MM.1S (cell line): ENCODE data around the gene SSC4D.
A peak's percentile ranks its signal among the peaks of the same experiment; 100 is the strongest.

Source experiments
- DNase-seq: peaks from one replicate; pipeline ENCODE4 v3.0.0-alpha.2; 2015
- H2AFZ ChIP-seq: fragments of 300-600 bp; sonication (generic); 2 replicates; pipeline ENCODE4 v1.6.0; 2016; ENCODE audit warnings: antibody characterized with exemption, low read length
- H3F3A ChIP-seq: fragments of 300-600 bp; sonication (generic); 2 replicates; pipeline ENCODE4 v1.6.1; 2016; ENCODE audit warnings: mild to moderate bottlenecking, antibody characterized with exemption, low read length, moderate library complexity, mixed read lengths; ENCODE audit not compliant: insufficient read depth
- H3K27ac ChIP-seq: fragments of 300-600 bp; sonication (generic); 2 replicates; pipeline ENCODE4 v1.5.1; 2016; ENCODE audit warnings: mild to moderate bottlenecking, low read length
- H3K27me3 ChIP-seq: fragments of 300-600 bp; sonication (generic); replicated peaks from 2 replicates; pipeline ENCODE4 v1.6.0; 2016; ENCODE audit warnings: low read length; ENCODE audit not compliant: insufficient read depth
- H3K36me3 ChIP-seq: fragments of 300-600 bp; sonication (generic); replicated peaks from 2 replicates; pipeline ENCODE4 v1.6.1; 2016; ENCODE audit warnings: mild to moderate bottlenecking, low read length, mixed read lengths; ENCODE audit not compliant: insufficient read depth
- H3K4me1 ChIP-seq: fragments of 300-600 bp; sonication (generic); 2 replicates; pipeline ENCODE4 v1.6.1; 2016; ENCODE audit warnings: low read length, mixed read lengths
- H3K4me2 ChIP-seq: fragments of 300-600 bp; sonication (generic); 2 replicates; pipeline ENCODE4 v1.6.0; 2016; ENCODE audit warnings: low read depth, low read length
- H3K4me3 ChIP-seq: fragments of 300-600 bp; sonication (generic); 2 replicates; pipeline ENCODE4 v1.5.1; 2016; ENCODE audit warnings: low read length, mixed read lengths
- H3K79me2 ChIP-seq: fragments of 300-600 bp; sonication (generic); 2 replicates; pipeline ENCODE4 v1.6.1; 2016; ENCODE audit warnings: mixed run types, low read length, mixed read lengths
- H3K9ac ChIP-seq: fragments of 300-600 bp; sonication (generic); 2 replicates; pipeline ENCODE4 v1.6.1; 2016; ENCODE audit warnings: low read length, mixed read lengths
- H3K9me2 ChIP-seq: fragments of 300-600 bp; sonication (generic); replicated peaks from 2 replicates; pipeline ENCODE4 v1.6.1; 2016; ENCODE audit warnings: mild to moderate bottlenecking, low read length, mixed read lengths; ENCODE audit not compliant: insufficient read depth
- H3K9me3 ChIP-seq: fragments of 300-600 bp; sonication (generic); replicated peaks from 2 replicates; pipeline ENCODE4 v1.6.1; 2016; ENCODE audit warnings: mild to moderate bottlenecking, low read length, mixed read lengths; ENCODE audit not compliant: insufficient read depth
- H4K20me1 ChIP-seq: fragments of 300-600 bp; sonication (generic); 2 replicates; pipeline ENCODE4 v1.6.1; 2016; ENCODE audit warnings: mild to moderate bottlenecking, low read length, moderate library complexity, mixed read lengths; ENCODE audit not compliant: insufficient read depth
- CTCF ChIP-seq: fragments of 300-600 bp; sonication (generic); IDR thresholded peaks from 2 replicates; pipeline ENCODE4 v1.5.1; 2016; ENCODE audit warnings: antibody characterized with exemption, low read length, mixed read lengths
- EZH2 ChIP-seq: fragments of 300-600 bp; sonication (generic); optimal IDR thresholded peaks from 2 replicates; pipeline ENCODE3; 2017; ENCODE audit warnings: low read depth, mild to moderate bottlenecking, antibody characterized with exemption, low read length, mixed read lengths
- EZH2phosphoT487 ChIP-seq: fragments of 300-600 bp; sonication (generic); IDR thresholded peaks from 2 replicates; pipeline ENCODE4 v1.6.1; 2018; ENCODE audit warnings: antibody characterized with exemption, low read length

SSC4D gene

GRCh38 chr7:76400248-76400647 is 9.2 kb downstream of the SSC4D start:
- TF ChIP-seq EZH2 (no peak), EZH2phosphoT487 (no peak), CTCF (no peak)
- Histone ChIP-seq H3K9me3 (no peaks in the 10 kb centered on the region), H3K27ac (no peak overlapping the region)

GRCh38 chr7:76397409-76398183 is 11.9 kb downstream of the SSC4D start:
- Histone ChIP-seq H3K4me3 (peak overlapping the region; percentile 61), H3K27ac (no peak overlapping the region), H2AFZ (peak overlapping the region; percentile 79)

More at GRCh38 chr7:76400248-76400647, 9.2 kb downstream of the SSC4D start:
- no peak for DNase-seq
- no peaks in the 10 kb centered on the region for H3K79me2 ChIP-seq
- H3F3A ChIP-seq: no peaks in the 10 kb centered on the region
- no peak overlapping the region for H2AFZ ChIP-seq
- no peaks in the 10 kb centered on the region for H3K27me3 ChIP-seq
- H3K9me2 ChIP-seq: no peaks in the 10 kb centered on the region
- no peak overlapping the region for H3K4me3 ChIP-seq
- peaks cover 13% of the 10 kb centered on the region; the same call in 1 of the 2 replicates for H3K4me1 ChIP-seq
- H3K36me3 ChIP-seq: no peaks in the 10 kb centered on the region
- H4K20me1 ChIP-seq: no peaks in the 10 kb centered on the region
- no peak overlapping the region for H3K4me2 ChIP-seq
- no peak overlapping the region for H3K9ac ChIP-seq

GRCh38 chr7:76396864-76397263 is 12.6 kb downstream of the SSC4D start:
- Histone ChIP-seq H3K36me3 (no peaks in the 10 kb centered on the region), H3K4me1 (peaks cover 16% of the 10 kb centered on the region; the same call in 1 of the 2 replicates), H3K9ac (no peak overlapping the region), H3K79me2 (no peaks in the 10 kb centered on the region), H3K27ac (no peak overlapping the region), H3K9me2 (no peaks in the 10 kb centered on the region), H3K4me3 (no peak overlapping the region), H3K4me2 (peak overlapping the region; percentile 76; the same call in 1 of the 2 replicates), H3K9me3 (no peaks in the 10 kb centered on the region), H3F3A (no peaks in the 10 kb centered on the region), H4K20me1 (no peaks in the 10 kb centered on the region), H3K27me3 (no peaks in the 10 kb centered on the region), H2AFZ (peak overlapping the region; percentile 79)
- no peak for DNase-seq
- TF ChIP-seq CTCF (no peak), EZH2 (no peak), EZH2phosphoT487 (no peak)

More at GRCh38 chr7:76397409-76398183, 11.9 kb downstream of the SSC4D start:
- Histone ChIP-seq H3K27me3 (no peaks in the 10 kb centered on the region), H3K9me2 (no peaks in the 10 kb centered on the region), H3K4me2 (peak overlapping the region; percentile 76), H3K9me3 (no peaks in the 10 kb centered on the region), H3K79me2 (no peaks in the 10 kb centered on the region), H3K36me3 (no peaks in the 10 kb centered on the region), H3K9ac (peak overlapping the region; percentile 29; the same call in 1 of the 2 replicates), H4K20me1 (no peaks in the 10 kb centered on the region), H3K4me1 (peaks cover 15% of the 10 kb centered on the region; the same call in 1 of the 2 replicates), H3F3A (no peaks in the 10 kb centered on the region)
- no peak for TF ChIP-seq CTCF
- no peak for TF ChIP-seq EZH2phosphoT487
- no peak for TF ChIP-seq EZH2
- peak; percentile 70 for DNase-seq
